Caco-2 (cell line): ENCODE data around the gene BDH1. TPM values are rescaled to one million over a fixed set of nuclear protein-coding genes. Genes with fewer than 3 reads are reported as not detected.

Experiments
- BruUV-seq: library from RNA; stranded (reverse); fragments of 400-500 nt; replicated peaks from 2 replicates; lab custom pipeline; 2021; lab: Mats Ljungman, UMichigan
- CTCF ChIA-PET: fragments of 300-600 bp; sonication (Branson Sonifier 250); formaldehyde crosslinking; loops from one replicate; lab custom pipeline; 2022; ENCODE audit warnings: antibody characterized with exemption; lab: Charles Lee
- POLR2A ChIA-PET: fragments of 300-600 bp; sonication (Branson Sonifier 250); formaldehyde crosslinking; loops from one replicate; lab custom pipeline; 2022; ENCODE audit warnings: antibody characterized with exemption; lab: Charles Lee
- DNase-seq, 2 experiments: peaks; one replicate each; pipeline versions ENCODE4 v3.0.0 to v3.0.0-alpha.2; 2020 to 2022
- H3K27me3 ChIP-seq: replicated peaks from 2 replicates; pipeline ENCODE4 v1.6.0; 2011; ENCODE audit warnings: low read length; ENCODE audit not compliant: control insufficient read depth, insufficient read depth
- H3K36me3 ChIP-seq: 2 replicates; pipeline ENCODE4 v1.5.1; 2011; ENCODE audit warnings: low read length; ENCODE audit not compliant: control insufficient read depth, insufficient read depth
- H3K4me1 ChIP-seq: fragments of 250-450 bp; sonication (Bioruptor Pico); 2 replicates; pipeline ENCODE4 v1.5.1; 2020; ENCODE audit warnings: mild to moderate bottlenecking
- H3K4me3 ChIP-seq: 2 replicates; pipeline ENCODE4 v1.5.1; 2011; ENCODE audit warnings: low read depth, mild to moderate bottlenecking, control low read depth, low read length
- H3K9me3 ChIP-seq: fragments of 250-450 bp; sonication (Bioruptor Pico); 2 replicates; pipeline ENCODE4 v1.5.1; 2020; ENCODE audit warnings: mild to moderate bottlenecking, moderate library complexity
- H3K27ac Mint-ChIP-seq: one replicate; pipeline ENCODE4 v1.8.0; 2022; ENCODE audit warnings: mixed read lengths; ENCODE audit not compliant: unreplicated experiment
- H3K27me3 Mint-ChIP-seq: one replicate; pipeline ENCODE4 v1.8.0; 2022; ENCODE audit warnings: mixed read lengths; ENCODE audit not compliant: insufficient read depth, unreplicated experiment
- H3K36me3 Mint-ChIP-seq: one replicate; pipeline ENCODE4 v1.8.0; 2022; ENCODE audit warnings: mild to moderate bottlenecking, mixed read lengths; ENCODE audit not compliant: insufficient read depth, unreplicated experiment
- H3K4me1 Mint-ChIP-seq: one replicate; pipeline ENCODE4 v1.8.0; 2022; ENCODE audit warnings: low read depth, mixed read lengths; ENCODE audit not compliant: unreplicated experiment
- H3K4me3 Mint-ChIP-seq: one replicate; pipeline ENCODE4 v1.8.0; 2022; ENCODE audit warnings: mild to moderate bottlenecking, moderate library complexity, mixed read lengths; ENCODE audit not compliant: unreplicated experiment
- H3K9me3 Mint-ChIP-seq: one replicate; pipeline ENCODE4 v1.8.0; 2022; ENCODE audit warnings: mixed read lengths; ENCODE audit not compliant: unreplicated experiment
- CTCF ChIP-seq, 2 experiments: fragments of 200-600 bp in 1 of 2; IDR thresholded peaks; 1 replicate in 1 of 2; 2 replicates in 1 of 2; pipeline versions ENCODE4 v1.5.1 to v1.8.0; 2011 to 2022; ENCODE audit warnings: antibody characterized with exemption in 1 of 2, control low read depth in 1 of 2, inconsistent platforms in 1 of 2, low read depth in 1 of 2, low read length in 1 of 2, mild to moderate bottlenecking in 1 of 2, moderate library complexity in 1 of 2; ENCODE audit not compliant: insufficient read depth in 1 of 2, severe bottlenecking in 1 of 2, unreplicated experiment in 1 of 2
- intact Hi-C: fragments of 100-400 bp; cut with micrococcal nuclease; formaldehyde crosslinking; loops from one replicate; pipeline ENCODE4 v1.10.0; 2022; ENCODE audit not compliant: unreplicated experiment
- total RNA-seq: library from RNA; stranded (reverse); gene quantifications from 2 replicates; pipeline ENCODE4 v1.2.3, GENCODE V29; 2022

The BDH1 gene
- total RNA-seq, 1 experiment from 2014 or later = 41.8 TPM

GRCh38 chr3:197550489-197550888 is 5.3 kb downstream of the BDH1 start:
- DNase-seq = no peak
- Histone ChIP-seq H3K4me3 (no peak overlapping the region), H3K4me1 (peaks cover 7% of the 10 kb centered on the region; the same call in 1 of the 2 replicates), H3K9me3 (no peaks in the 10 kb centered on the region), H3K36me3 (no peaks in the 10 kb centered on the region), H3K27me3 (no peaks in the 10 kb centered on the region)
- intact Hi-C loops = no loop called here
- no peaks in the 10 kb centered on the region for H3K27me3 Mint-ChIP-seq
- ChIA-PET POLR2A (no interaction called here), CTCF (no interaction called here)
- H3K36me3 Mint-ChIP-seq = peaks cover 15% of the 10 kb centered on the region
- peaks cover 19% of the 10 kb centered on the region for H3K4me1 Mint-ChIP-seq
- H3K27ac Mint-ChIP-seq = no peak overlapping the region
- no TSS peak for BruUV-seq
- no peak for TF ChIP-seq CTCF (IDR thresholded peaks at IDR 0.05; ENCODE audit: insufficient read depth in 1 of 2, low read depth in 1 of 2, low read length in 1 of 2, severe bottlenecking in 1 of 2, unreplicated experiment in 1 of 2)
- no peaks in the 10 kb centered on the region for H3K9me3 Mint-ChIP-seq
- no peak overlapping the region for H3K4me3 Mint-ChIP-seq

GRCh38 chr3:197549261-197549885 is 6.4 kb downstream of the BDH1 start:
- H3K4me1 ChIP-seq = peaks cover 7% of the 10 kb centered on the region; the same call in 1 of the 2 replicates
- CTCF ChIA-PET = interaction anchor here (1.5 kb wide), 1 partner anchor 48 kb away, joined by 3 read pairs; no protein-coding TSS in a partner anchor
- intact Hi-C loops = no loop called here

More at GRCh38 chr3:197549261-197549885, 6.4 kb downstream of the BDH1 start:
- Histone ChIP-seq H3K9me3 (no peaks in the 10 kb centered on the region), H3K36me3 (no peaks in the 10 kb centered on the region), H3K27me3 (no peaks in the 10 kb centered on the region), H3K4me3 (no peak overlapping the region)
- Mint-ChIP-seq H3K4me1 (peaks cover 19% of the 10 kb centered on the region), H3K9me3 (no peaks in the 10 kb centered on the region), H3K36me3 (peaks cover 11% of the 10 kb centered on the region), H3K27ac (no peak overlapping the region), H3K4me3 (no peak overlapping the region), H3K27me3 (no peaks in the 10 kb centered on the region)
- DNase-seq = no peak
- POLR2A ChIA-PET = no interaction called here
- no peak for TF ChIP-seq CTCF (IDR thresholded peaks at IDR 0.05; ENCODE audit: insufficient read depth in 1 of 2, low read depth in 1 of 2, low read length in 1 of 2, severe bottlenecking in 1 of 2, unreplicated experiment in 1 of 2)
- BruUV-seq = no TSS peak
